Activated T-cell treated with anti-CD3 and anti-CD28 coated beads for 24 hours (primary cell): ENCODE results near the gene PUDP.

Experiments
- DNase-seq: peaks from one replicate; pipeline ENCODE4 v3.0.0-alpha.2; 2020; ENCODE audit warnings: low read depth

PUDP gene

DNA sequence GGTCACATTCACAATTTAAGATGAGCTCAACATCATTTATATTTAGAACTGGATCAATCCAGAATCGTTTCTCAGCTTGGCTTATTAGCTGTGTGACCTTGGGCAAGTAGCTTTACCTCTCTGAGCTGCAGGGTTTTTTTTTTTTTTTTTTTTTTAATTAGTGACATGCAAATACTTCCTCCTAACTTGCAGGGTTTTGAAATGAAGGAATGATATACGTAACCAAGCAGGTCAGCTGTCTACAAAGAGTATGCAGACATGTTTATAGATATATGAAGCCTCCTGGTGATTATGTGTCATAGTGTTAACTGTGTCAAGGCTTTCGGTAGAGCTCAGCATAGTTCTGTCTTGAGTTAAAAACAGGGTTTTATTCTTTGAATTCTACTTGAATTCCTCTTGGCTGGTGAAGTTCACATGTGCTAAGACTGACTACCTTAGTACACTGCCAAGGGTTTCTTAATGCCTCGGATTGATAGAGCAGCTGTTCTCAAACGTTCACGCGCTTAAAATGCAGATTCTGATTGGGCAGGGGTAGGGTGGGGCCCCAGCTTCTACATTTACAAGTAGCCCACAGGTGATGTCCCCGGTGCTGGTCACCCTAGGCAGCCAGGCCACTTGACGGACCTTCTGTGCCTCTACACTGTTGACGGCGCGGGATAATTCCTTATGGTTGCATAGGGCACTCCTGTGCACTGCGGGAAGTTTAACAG, 1.1 kb downstream of the PUDP start:
- DNase-seq, result no peak

DNA sequence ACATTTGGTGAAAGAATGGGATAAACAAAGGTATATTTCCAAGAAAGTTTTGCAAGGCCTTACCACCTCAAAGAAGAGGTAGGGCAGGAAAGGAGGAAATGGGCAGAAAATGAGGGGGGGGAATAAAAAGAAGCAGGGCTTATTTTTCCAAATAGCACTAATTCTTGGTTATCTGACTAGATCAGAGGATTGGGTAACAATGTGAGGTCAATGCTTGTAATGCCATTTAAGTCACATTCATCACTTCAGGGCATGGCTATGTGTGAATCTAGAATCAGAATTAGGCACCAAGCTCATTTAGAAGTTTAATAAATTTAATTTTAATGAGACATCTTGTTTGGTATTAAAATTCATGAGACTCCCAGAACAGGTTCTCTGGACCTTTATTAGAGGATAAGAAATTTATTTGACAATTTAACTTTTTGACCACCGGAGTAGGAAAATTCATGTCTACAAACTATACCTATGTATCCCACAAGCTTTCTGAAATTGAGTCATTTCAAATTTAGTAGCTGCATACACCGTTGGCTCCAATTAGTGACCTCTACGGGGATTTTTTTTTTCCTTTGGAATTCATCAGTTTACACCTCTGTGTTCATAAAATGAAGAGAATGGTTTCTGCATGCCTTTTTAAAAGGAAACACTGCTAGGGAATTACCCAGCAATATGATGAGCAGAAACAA, 1.8 kb downstream of the PUDP start:
- no peak for DNase-seq

DNA sequence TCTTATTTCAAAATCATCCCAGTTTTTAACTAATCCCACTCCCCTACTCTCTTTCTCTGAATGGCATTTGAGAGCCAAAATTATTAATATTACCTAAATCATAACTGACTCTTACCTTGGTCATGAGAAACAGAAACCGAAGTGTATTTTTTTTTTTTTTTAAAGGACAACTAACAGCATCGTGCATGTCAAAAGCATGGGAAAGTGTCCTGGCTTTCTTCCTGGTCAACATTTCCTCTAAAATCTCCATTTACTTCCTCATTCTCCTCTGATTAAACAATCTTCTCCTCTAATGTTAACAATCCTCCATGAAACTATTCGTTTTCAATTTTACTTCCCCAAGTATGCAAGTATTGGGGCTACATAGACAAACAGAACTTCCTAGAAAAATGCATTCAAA, 2.5 kb downstream of the PUDP start:
- DNase-seq, result no peak

DNA sequence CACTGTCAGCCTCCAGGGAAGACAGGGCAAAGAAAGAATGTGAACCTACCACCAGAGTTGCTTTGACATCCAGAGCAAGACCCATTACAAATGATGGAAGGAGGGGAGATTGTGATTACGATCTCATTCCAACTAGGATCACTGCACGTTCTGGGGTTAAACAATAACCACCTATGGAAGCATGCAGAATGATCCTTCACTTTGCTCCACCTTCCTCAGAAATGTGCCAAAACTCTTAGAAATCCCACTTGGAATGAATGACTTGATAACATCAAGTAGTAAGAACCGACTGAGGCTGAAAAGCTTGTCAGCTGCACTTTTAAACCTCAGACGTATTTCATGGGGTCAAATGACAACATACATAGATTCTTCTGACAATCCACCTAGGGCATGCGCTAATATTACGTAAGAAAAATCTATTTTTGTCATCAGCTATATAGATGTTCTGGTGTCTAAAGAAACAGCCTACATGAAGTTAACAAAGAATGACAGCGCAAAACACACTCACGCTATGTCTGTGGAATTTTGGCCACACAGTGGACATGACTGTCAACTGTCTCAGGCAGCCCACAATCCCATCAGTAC, 3.9 kb downstream of the PUDP start:
- no peak for DNase-seq

DNA sequence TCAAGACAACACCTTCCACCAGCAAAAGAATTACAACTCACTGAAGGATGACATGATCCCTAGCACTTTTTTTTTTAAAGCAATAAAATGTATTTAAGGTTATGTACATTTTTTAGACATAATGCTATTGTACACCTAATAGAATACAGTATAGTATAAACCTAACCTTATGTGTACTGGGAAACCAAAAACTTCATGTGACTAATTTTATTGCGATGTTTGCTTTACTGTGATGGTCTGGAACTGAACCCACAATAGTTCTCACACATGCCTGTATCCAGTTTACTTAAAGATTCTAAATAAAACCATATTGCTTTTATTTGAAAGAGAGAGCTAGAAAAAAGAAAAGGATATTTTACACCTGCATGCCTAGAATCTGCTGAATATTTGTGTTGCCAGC, 4.9 kb downstream of the PUDP start:
- no peak for DNase-seq

DNA sequence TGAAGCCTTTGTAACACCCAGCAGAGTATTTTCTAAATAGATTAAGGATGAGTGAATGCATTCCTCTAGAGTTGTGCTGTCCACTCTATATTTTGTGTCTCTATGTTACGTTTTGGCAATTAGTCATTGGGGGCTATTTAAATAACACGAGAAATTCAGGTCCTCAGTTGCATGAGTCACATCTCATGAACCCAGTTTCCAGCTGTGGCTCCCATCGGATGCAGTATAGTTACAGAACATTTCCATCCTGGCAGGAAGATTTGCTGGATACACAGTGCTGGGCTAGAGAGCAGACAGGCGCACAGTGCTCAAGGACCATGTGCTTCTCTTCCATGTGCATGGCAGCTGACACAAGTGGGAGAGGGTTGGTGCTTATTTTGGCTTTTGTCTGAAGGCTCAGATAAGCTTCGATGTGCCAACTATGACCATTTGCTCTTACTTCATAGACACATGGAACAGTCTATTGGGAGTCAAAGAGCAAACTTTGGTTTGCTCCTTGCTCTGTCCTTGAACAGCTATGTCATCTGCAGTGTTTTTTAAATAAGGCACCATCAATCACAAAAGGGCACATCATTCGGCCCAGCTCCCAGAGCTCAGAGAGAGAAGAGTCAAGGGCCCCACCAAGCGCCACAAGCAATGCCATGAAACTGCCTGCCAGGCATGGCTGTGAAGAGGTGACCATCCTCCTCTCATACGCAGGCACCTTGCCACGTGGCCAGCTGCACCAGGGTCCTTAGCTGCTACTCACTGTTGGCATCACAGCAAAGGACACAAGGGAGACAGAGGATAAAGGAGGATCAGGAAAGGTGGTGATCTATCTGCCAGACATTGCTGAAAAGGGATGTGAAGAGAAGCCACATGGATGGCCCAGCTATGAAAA, 8.5 kb downstream of the PUDP start:
- no peak for DNase-seq

DNA sequence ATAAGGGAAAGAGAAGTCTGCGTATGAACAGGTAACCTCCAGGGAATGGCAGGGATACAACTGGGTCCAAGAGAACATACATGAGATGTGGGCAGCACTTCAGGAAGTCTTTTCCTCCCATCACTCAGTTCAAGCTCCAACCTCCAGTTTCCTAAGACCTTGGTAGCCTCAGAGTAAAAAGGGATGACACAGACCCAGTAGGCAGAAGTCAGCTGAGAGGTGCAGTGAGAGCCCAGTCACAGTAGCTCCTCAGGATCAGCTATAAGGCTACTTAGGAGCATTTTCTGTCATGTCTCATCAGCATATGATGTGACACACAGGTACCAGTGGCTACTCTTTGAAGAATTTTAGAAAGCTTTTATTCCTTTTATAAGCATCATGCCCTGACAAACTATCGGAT, 13.0 kb downstream of the PUDP start:
- DNase-seq, result no peak

DNA sequence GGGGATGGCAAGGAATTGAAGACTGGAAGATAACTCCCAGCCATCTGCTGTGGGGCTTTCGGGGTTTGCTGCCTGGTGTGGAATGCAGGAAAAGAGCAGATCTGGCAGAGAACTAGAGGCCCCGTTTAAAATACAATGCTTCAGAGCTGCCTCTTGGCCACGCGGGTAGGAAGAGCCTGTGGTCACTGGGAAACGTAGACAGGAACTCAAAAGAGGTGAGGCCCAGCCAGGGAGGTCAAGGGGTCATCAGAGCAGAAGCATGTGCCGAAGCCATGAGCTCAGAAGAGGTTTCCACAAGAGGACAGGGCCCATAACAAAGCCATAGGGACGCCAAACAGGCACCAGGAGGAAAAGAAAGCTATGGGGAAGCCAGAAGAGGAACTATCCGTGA, 14.9 kb downstream of the PUDP start:
- no peak for DNase-seq

DNA sequence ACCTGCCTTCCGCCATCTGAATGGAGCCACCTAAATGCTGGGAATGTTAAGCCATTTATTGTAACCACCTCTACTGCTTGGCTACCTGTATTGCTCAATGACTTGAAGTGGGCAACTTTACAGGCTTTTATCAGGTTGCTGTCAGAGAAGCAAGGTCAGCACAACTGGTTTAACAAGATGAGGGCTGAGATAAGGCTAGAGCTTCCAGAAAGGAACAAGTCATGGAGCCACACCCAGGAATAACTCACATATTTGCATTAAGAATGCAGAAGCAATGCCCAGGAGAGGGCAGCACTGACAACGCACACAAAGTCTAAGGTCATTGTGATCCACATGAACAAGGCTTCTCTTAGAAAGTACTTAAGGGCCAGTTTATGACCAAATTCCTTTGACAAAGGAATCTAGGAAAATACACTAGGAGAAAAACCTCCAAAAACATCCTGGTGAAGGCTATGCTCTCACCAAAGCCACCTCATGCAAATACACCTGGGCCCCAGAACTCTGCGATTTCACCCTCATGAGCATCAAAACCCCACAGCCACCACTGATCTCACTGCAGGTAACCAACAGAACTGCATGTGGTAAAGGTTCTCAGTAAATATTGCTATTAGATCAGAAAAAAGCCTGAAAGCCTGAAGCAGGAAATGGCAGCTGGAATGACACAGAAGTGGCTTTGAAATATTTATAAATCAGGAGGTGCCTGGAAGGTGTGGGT, 15.5 kb downstream of the PUDP start:
- DNase-seq, result no peak

DNA sequence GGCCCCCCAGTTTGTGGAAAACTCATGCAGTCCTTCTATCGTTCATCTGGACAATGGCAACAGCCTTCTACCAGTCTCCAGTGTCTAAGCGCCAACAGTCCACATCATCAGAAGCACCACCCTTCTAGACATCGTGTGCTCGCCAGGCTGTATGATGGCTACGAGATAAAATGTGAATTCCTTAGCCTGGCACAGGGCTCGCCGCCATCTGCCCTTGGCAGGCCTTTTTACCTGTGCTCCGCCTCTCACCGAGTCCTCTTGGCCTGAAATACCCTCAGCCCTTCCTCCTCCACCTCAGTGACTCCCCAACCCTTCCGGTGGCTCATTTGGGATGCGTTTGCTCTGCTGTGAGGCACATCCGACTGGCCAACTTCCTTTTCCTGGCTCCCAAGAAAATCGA, 16.3 kb downstream of the PUDP start:
- no peak for DNase-seq

DNA sequence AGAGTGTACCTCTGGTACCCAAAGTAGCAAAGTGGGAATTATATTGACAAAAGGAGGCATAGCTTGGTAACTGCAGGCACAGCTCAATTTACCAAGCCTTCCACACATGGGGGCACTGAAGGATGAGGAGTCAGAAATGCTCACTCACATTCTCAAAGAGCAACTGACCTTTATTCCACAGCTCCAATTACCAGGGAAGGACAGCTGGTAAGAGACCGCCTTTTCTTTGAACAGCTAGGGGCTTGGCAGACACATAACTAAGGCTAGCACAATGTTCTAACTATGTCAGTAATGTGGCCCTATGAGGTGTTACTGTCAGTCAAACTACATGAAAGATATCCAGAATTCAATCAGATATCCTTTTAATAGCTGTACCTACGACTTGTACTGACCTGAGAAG, 20.9 kb downstream of the PUDP start:
- no peak for DNase-seq

DNA sequence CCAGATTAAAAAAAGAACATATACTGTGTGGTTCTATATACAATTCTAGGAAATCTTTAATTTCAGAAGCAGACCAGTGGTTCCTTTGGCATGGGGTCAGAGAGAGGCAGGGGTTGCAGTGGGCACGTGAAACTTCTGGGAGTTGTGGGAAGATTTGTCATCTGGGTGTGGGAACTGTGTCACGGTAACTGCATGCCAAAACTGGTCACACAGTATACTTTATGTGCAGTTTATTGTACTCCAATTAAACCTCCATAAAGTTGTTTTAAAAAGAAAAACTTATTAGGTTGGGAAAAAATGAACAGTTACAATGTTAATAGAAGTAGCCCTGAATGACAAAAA, 27.1 kb downstream of the PUDP start:
- DNase-seq, result no peak

DNA sequence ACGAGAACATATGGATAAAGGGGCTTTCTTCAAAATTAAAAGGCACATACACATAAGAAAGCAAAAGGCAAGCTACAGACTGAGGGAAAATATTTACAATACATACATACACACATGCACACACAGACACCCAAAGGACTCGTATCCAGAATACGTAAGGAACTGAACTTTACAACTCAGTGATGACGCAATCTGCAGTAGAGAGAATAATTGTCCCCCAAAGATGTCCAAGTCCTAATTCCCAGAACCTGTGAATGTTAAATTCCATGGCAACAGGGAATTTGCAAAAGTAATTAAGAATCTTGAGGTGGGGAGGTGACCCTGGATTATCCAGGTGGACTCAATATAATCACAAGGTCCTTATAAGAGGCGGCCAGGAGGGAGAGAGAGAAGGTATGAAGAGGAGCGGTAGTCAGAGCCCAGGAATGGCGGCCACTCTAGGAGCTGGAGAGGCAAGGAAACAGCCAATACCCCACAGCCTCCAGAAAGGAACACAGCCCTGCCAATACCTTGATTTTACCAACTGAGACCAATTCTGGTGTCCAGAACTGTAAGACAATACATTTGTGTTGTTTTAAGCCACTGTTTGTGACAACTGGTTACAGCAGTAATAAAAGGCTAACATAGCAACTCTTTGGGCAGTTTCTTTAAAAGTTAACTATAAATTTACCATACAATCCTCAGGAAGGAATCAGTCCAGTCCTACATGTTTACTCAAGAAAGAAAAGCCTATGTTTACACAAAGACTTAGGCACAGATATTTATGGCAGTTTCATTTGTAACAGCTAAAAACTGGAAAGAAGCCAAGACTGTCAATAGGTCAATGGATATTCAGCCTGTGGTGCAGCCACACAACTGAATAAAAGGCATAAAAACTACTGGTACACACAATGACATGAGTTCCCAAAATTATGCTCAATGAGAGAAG, 27.7 kb downstream of the PUDP start:
- no peak for DNase-seq

DNA sequence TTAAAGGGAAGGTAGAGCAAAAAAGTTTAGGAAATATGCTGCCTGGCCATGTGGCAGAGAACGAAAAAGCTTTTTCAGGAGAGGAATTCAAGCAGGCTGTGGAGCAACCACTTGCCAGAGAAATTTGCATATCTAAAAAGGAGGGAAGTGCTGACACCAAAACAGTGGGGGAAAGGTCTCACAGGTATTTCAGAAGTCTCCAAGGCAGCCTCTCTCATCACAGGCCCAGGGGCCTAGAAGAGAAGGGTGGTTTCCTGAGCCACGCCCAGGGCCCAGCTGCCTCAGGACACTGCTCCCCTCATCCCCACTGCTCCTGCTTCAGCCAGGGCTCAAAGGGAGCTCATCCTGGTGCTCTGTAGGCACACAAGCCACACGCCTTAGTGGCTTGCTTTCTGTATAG, 30.4 kb downstream of the PUDP start:
- DNase-seq, result no peak

DNA sequence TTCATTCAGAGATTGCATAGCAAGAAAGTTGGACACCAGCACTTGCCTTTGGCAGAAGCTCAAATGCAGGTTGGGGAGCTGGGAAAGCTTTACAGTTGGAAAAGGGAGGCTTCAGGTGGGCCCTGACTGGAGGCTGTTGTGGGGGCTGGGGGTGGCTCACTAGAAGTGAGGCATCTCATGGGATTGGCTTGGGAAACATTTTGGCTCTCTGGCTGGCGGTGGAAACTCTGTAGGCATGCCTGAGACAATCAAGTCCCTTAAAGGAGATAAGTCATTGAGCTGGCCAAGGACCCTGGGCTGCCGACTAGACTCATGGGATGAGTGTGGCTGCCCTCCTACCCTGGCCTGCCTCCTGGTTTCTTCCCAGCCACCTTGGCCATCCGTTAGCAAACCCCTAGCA, 31.9 kb downstream of the PUDP start:
- DNase-seq, result no peak

DNA sequence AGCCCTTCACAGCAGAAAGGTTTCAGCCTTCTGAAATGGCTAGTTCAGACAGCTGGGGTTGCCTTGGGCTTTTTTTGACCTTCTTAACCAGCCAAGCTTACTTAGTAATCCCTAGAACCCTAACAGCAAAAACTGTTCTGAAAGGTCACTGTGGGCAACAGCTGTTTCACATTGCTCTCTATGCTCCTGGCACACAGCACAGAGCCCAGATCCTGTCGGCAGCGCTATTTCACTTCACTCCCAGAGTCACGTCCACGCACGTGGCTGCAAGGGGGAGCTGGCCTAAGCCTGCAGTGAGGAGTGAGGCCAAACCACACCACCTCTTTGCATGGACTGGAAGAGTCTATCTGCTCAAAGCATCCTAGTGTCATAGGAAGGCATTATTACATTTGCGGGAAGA, 32.4 kb downstream of the PUDP start:
- DNase-seq, result no peak

DNA sequence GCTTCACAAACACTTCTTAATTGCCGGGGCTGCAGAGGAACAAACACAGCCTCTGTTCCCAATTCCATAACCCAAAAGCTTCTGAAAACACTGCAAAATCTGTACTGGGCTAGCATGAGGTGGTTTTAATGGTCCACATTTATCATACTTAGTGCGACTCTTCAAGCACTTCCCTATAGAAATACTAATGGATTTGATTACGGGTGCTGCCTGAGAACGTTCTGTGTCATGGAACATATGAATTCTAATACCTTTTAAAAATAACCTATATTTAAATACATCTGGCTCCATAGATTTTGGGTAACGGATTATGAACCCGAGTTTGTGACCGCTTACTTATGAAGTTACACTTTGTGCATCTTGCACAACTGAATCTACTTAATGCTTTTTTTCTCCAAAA, 35.9 kb downstream of the PUDP start:
- DNase-seq, result no peak

DNA sequence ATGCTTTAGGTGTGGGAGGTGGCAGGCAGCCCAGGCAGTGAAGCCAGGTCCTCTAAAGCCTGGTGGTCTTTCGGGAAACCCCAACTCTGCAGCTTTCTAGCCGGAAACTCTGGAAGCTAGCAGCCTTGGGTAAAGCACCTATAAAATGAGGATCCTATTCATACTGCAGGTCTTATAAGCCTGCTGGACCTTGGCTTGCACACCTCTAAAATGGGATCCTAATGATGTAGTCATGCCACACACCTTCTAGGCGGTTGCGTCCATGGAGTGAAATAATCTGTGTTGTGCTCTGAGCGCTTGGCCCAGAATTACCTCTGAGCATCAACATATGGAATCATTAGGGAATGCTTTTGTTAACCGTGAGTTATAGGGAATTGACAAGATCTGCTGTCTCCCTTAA, 36.4 kb downstream of the PUDP start:
- no peak for DNase-seq

DNA sequence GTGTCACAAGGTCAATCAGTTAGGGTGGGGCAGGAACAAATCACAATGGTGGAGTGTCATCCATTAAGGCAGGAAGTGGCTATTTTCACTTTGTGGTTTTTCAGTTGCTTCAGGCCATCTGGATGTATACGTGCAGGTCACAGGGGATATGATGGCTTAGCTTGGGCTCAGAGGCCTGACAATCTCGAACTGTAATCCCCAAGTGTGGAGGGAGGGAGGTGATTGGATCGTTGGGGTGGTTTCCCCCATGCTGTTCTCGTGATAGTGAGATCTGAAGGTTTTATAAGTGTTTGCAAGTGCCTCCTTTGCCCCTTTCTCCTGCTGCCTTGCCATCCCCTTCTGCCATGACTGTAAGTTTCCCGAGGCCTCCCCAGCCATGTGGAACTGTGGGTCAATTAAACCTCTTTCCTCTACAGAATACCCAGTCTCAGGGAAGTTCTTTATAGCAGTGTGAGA, 37.1 kb downstream of the PUDP start:
- DNase-seq, result no peak

DNA sequence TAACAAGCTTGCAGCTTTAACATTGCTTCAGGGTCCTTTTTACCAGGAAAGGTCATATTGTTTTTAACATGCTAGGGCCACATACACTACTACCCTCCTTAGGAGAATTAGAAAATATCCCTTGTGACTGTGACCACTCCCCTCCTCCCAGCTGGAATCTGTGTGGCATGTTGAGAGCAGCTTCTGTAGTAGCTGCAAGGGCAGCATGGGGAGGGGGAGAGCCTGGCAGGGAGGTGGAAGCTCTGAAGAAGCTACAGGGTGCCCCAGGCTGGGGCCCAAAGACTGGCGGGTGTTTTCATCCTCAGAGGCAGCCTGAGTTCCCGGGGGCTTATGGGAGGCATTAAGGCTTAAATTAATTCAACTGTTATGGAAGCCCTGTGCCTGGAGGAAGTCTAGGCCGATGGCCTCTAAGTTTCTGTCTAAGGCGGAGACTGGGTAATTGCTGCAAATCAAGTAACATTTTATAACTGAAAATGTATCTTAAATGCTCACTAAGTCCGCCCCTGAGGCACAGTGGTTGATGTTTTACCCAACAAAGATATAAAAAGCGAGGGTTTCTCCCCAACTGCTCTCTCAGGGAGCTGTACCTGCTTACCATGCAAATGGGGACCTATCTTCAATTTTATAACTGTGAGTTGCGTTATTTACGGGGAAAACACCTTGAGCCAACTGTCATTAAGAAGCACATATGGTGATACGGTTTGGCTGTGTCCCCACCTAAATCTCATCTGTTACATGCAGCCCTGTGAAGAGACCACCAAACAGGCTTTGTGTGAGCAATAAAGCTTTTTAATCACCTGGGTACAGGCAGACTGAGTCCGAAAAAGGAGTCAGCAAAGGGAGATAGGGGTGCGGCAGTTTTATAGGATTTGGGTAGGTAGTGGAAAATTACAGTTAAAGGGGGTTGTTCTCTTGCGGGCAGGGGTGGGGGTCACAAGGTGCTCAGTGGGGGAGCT, 37.8 kb downstream of the PUDP start:
- no peak for DNase-seq
